Measurements from ENCODE around the gene ATP6AP1.

ATP6AP1 gene

GRCh38 chrX:154430916-154431315 lies 2.4 kb downstream of the ATP6AP1 start:
- no peak for DNase-seq

DNA sequence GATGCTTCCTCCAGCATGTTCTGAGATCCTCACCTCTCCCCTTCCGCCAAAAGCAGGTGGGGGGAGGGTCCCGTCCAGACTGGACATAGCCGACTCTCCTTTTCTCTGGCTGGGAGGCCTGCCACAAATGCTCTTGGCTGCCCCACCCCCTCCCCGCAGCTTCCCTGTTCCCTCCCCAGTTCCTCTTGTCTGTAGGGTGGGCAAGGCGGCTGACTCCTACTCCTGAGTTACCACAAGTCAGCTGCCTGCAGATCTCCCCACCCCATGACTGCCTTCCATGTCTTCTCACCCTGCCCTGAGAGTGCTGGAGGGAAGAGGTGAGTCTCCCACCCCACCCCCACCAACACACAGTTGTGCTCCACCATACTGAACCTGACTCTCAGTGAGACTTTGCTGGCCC lies 2.9 kb downstream of the ATP6AP1 start:
- DNase-seq, result no peak

GRCh38 chrX:154432210-154432609 lies 3.7 kb downstream of the ATP6AP1 start:
- DNase-seq, result no peak

DNA sequence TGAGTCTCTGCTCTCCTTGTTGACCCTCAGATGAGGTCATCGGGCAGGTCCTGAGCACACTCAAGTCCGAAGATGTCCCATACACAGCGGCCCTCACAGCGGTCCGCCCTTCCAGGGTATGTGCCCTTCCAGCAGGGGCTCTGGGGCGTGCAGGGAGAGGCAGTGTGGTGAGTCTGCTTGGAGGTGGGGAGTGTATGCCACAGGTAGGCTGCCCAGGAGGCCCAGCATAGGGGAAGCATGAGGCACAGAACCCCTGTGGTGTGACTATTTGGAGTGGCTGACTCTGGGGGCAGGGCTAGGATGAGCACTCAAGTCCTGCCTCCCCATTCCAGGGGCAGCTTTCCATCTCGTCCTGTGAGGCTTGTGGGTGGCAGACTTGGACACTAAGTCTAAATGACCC lies 5.1 kb downstream of the ATP6AP1 start:
- no peak for DNase-seq

- DNase-seq, result no peak
These were observed 6.1 kb downstream of the ATP6AP1 start for GRCh38 chrX:154434394-154435168.

- no peak for DNase-seq
These were observed 6.8 kb downstream of the ATP6AP1 start for GRCh38 chrX:154435171-154435733.

- no peak for DNase-seq
These were observed 8.0 kb downstream of the ATP6AP1 start for GRCh38 chrX:154436374-154436982.

GRCh38 chrX:154436983-154437752 lies 8.7 kb downstream of the ATP6AP1 start, which contains the start of gene GDI1:
Gene GDI1, plus strand, starts transcription at chrX:154437154. Its CDS starts 101 bp downstream, at chrX:154437255.
- peak; percentile 14 for DNase-seq

DNA sequence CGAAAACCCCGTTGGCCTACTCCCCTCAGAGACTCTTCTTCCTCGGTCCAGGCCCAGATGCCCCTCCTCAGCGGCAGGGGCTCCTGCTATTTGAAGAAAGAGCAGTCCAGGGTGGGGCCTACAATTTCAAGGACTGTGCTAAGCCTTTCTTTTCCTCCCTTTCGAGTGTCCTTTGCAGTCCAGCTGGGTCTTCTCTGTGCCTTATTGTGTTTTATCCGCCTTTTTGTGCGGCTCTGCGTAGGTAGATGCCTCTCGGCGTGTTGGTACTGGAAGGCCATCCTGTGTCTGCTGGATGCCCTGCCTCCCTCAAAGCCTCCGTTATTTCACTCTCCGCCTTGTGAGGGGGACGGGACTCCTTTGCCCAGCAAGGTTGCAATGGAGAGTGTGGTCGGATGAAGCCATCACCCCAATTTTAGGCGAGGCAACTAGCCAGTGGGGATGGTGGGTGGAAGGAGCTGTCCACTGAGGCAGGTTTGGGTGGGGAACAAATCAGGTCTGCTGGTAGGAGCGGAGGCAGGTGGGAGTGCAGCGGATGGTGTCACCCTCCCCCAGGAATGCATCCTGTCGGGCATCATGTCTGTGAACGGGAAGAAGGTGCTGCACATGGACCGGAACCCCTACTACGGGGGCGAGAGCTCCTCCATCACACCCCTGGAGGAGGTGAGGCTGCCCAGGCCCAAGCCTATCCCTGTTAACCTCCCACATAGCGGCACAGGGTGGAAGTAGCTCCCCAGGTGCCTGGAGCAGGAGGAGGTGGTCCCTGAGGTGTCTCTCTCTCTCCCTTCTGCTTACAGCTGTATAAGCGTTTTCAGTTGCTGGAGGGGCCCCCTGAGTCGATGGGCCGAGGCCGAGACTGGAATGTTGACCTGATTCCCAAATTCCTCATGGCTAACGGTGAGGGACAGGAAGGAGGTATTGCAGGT lies 9.8 kb downstream of the ATP6AP1 start:
- DNase-seq, result no peak

- no peak for DNase-seq
These were observed 11.4 kb downstream of the ATP6AP1 start for GRCh38 chrX:154439841-154440240.

DNA sequence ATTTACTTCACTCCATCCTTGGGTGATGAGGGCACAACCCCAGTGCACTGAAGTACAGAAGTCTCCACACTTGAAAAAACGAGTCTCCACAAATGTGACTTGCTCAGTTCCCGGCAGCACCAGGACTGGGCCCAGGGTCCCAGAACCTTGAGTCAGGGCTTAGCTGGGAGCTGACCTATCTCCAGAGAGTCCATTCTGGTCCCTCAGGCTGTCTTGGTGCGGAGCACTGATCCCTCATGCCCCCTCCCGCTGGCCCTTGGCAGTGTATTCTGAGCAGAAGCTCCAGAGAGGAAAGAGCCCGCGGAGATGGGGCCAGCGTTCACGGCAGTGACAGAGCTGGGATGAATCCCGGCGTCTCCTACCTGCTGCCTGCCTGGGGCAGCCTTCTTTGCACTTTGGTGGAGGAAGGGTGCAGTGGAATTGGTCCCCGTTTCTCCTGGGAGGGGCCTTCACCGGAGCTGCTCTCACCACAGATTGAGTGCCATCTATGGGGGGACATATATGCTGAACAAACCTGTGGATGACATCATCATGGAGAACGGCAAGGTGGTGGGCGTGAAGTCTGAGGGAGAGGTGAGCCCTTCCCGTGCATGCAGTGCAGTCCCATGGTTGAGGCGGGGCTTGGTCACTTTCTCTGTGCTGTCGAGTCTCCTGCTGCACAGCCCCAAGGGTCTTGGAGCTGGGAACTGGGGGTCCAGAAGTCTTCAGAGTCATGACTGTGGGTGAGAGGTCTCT lies 12.3 kb downstream of the ATP6AP1 start:
- DNase-seq, result no peak

DNA sequence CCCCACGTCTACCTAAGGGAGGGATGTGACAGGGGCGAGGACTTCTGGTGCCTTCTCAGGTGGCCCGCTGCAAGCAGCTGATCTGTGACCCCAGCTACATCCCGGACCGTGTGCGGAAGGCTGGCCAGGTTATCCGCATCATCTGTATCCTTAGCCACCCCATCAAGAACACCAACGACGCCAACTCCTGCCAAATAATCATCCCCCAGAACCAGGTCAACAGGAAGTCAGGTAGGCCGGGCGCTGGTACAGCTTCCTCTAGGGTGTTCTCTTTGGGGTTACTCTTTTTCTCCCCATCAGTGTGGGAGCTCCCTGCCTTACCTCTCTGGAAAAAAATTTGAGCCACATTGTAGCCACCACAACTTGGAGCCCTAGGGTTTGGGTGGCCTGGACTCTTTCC lies 13.1 kb downstream of the ATP6AP1 start:
- DNase-seq, result no peak

DNA sequence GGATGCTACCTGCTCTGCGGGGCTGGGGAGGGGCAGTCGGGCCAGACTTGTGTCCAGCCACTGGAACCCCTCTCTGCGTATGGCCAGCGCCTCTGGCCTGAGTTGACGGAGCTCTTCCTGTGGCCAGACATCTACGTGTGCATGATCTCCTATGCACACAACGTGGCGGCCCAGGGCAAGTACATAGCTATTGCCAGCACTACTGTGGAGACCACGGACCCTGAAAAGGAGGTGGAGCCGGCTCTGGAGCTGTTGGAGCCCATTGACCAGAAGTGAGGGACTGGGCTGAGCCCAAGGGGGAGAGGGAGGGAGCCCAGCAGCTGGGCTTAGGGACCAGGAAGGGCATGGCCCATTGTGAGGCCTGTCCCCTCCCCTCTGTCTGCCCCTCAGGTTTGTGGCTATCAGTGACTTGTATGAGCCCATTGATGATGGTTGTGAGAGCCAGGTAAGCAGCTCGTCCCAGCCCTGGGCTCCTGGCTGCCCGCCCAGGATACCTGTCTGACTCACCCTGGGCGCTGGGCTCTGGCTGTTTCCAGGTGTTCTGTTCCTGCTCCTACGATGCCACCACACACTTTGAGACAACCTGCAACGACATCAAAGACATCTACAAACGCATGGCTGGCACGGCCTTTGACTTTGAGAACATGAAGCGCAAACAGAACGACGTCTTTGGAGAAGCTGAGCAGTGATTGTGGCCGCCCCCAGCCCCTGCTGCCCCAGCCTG lies 13.7 kb downstream of the ATP6AP1 start:
- DNase-seq, result no peak

DNA sequence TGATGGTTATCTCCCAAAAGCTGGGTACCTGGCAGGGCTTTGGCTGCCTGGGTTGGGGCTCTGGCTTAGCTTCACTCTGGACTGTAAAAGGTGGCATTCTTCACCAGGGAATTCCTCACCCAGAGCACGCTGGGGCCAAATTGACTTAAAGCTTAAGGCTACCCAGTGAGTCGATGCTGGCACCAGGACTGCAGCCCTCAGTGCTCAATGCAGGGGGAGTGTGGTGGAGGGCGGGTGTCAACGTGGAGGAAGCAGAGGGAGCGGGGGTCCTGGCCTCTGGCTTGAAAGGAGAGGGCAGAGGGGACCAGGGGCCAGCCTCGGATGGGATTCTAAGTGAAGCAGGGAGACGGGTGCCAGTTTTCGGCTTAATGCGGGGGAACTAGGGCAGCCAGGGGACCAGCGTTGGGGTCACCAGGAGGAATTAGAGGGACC lies 15.0 kb downstream of the ATP6AP1 start:
- no peak for DNase-seq

- DNase-seq, result peak; percentile 21
These were observed 15.7 kb downstream of the ATP6AP1 start, which contains the start of gene FAM50A for GRCh38 chrX:154443992-154444754. Gene FAM50A, plus strand, starts transcription at chrX:154444141. Its CDS starts 95 bp downstream, at chrX:154444236.

GRCh38 chrX:154444755-154445246 lies 16.3 kb downstream of the ATP6AP1 start:
- DNase-seq, result no peak

- no peak for DNase-seq
These were observed 17.3 kb downstream of the ATP6AP1 start for GRCh38 chrX:154445776-154446175.

- no peak for DNase-seq
These were observed 18.0 kb downstream of the ATP6AP1 start for GRCh38 chrX:154446430-154446829.

- no peak for DNase-seq
These were observed 20.0 kb downstream of the ATP6AP1 start for GRCh38 chrX:154448484-154448883.

- DNase-seq, result no peak
These were observed 21.1 kb downstream of the ATP6AP1 start for GRCh38 chrX:154449618-154450017.
